ENCODE data around the gene MYO1D.

GRCh38 chr17:32621612-32622312 lies 255.2 kb downstream of the MYO1D start:
- TF ChIP-seq, protein P1, sequence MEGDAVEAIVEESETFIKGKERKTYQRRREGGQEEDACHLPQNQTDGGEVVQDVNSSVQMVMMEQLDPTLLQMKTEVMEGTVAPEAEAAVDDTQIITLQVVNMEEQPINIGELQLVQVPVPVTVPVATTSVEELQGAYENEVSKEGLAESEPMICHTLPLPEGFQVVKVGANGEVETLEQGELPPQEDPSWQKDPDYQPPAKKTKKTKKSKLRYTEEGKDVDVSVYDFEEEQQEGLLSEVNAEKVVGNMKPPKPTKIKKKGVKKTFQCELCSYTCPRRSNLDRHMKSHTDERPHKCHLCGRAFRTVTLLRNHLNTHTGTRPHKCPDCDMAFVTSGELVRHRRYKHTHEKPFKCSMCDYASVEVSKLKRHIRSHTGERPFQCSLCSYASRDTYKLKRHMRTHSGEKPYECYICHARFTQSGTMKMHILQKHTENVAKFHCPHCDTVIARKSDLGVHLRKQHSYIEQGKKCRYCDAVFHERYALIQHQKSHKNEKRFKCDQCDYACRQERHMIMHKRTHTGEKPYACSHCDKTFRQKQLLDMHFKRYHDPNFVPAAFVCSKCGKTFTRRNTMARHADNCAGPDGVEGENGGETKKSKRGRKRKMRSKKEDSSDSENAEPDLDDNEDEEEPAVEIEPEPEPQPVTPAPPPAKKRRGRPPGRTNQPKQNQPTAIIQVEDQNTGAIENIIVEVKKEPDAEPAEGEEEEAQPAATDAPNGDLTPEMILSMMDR (conservative IDR thresholded peaks at IDR 0.05; ENCODE audit: low read depth, low read length): no peak
- no peak for TF ChIP-seq EZH2phosphoT487 (IDR thresholded peaks at IDR 0.05; ENCODE audit: borderline replicate concordance, low read length)
- TF ChIP-seq EZH2 (IDR thresholded peaks at IDR 0.05; ENCODE audit: low read length, unreplicated experiment): no peak
